Stimulated activated CD8-positive, alpha-beta memory T cell treated with anti-CD3 and anti-CD28 coated beads, Interleukin-12 subunit alpha, Interleukin-12 subunit beta, amount 100 ng/mL, for 4 hours (primary cell): Measurements from ENCODE around the gene CLCN6.

Source experiments
- DNase-seq: peaks from one replicate; pipeline ENCODE4 v3.0.0-alpha.2; 2020; ENCODE audit warnings: low read depth

The CLCN6 gene, protein sequence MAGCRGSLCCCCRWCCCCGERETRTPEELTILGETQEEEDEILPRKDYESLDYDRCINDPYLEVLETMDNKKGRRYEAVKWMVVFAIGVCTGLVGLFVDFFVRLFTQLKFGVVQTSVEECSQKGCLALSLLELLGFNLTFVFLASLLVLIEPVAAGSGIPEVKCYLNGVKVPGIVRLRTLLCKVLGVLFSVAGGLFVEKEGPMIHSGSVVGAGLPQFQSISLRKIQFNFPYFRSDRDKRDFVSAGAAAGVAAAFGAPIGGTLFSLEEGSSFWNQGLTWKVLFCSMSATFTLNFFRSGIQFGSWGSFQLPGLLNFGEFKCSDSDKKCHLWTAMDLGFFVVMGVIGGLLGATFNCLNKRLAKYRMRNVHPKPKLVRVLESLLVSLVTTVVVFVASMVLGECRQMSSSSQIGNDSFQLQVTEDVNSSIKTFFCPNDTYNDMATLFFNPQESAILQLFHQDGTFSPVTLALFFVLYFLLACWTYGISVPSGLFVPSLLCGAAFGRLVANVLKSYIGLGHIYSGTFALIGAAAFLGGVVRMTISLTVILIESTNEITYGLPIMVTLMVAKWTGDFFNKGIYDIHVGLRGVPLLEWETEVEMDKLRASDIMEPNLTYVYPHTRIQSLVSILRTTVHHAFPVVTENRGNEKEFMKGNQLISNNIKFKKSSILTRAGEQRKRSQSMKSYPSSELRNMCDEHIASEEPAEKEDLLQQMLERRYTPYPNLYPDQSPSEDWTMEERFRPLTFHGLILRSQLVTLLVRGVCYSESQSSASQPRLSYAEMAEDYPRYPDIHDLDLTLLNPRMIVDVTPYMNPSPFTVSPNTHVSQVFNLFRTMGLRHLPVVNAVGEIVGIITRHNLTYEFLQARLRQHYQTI

GRCh38 chr1:11805422-11806306 is at the start of gene CLCN6, which contains the start of gene MTHFR:
CLCN6 (plus strand) TSS chr1:11806191; CDS start chr1:11806263, 72 bp downstream.
MTHFR (minus strand) TSS chr1:11805964; CDS start chr1:11803116, 2,848 bp downstream.
- peak; percentile 95 for DNase-seq

DNA sequence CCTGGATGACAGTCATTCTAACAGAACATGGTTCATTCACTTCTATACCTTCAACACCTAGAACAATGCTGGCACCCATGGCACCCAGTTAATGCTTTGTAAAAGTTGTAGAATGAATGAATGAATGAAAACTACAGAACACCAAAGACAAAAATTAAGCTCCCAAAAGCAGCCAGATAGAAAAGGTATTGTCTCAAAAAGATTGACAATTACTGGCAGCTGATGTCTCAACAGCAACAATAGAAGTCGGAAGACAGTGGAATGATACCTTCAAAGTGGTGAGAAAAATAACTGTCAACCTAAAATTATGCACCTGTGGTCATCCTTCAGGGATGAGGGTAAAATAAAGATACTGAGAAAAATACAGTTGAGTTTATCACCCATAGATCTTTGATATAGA is 48.9 kb upstream of the CLCN6 start:
- DNase-seq: no peak

DNA sequence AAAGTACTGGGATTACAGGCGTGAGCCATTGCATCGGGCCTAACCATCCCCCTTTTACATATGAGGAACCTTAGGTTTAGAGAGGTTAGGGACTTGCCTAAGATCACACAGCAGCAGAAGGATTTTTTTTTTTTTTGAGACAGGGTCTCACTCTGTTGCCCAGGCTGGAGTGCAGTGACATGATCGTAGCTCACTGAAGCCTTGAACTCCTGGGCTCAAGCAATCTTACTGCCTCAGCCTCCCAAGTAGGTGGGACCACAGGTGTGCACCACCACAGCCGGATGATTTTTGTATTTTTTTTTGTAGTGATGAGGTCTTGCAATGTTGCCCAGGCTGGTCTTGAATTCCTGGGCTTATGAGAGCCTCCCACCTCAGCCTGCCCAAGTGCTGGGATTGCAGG is 46.2 kb upstream of the CLCN6 start:
- DNase-seq: no peak

GRCh38 chr1:11761285-11761684 is 44.7 kb upstream of the CLCN6 start:
- DNase-seq: no peak

- DNase-seq: no peak
These were observed 44.0 kb upstream of the CLCN6 start, which contains the start of gene C1orf167 for GRCh38 chr1:11761988-11762406. C1orf167 (plus strand) TSS chr1:11762193; CDS start chr1:11764401, 2,208 bp downstream.

- DNase-seq: no peak
These were observed 41.9 kb upstream of the CLCN6 start for GRCh38 chr1:11764115-11764514.

DNA sequence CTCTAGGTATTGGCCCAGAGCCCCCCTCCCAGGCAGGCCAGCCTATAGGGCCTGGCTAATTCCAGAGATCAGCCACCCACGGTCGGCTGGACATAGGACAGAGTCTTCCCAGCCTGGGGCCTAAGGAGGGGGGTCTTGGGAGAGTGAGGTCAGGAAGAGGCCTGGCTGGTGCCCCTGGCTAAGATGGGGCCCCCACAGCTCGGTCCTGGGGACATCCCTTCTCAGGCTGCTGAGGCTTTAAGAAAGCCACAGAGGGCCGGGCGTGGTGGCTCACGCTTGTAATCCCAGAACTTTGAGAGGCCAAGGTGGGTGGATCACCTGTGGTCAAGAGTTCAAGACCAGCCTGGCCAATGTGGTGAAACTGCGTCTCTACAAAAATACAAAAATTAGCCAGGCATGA is 41.5 kb upstream of the CLCN6 start:
- no peak for DNase-seq

- DNase-seq: no peak
These were observed 40.1 kb upstream of the CLCN6 start for GRCh38 chr1:11765661-11766428.

- no peak for DNase-seq
These were observed 39.6 kb upstream of the CLCN6 start for GRCh38 chr1:11766429-11766776.

DNA sequence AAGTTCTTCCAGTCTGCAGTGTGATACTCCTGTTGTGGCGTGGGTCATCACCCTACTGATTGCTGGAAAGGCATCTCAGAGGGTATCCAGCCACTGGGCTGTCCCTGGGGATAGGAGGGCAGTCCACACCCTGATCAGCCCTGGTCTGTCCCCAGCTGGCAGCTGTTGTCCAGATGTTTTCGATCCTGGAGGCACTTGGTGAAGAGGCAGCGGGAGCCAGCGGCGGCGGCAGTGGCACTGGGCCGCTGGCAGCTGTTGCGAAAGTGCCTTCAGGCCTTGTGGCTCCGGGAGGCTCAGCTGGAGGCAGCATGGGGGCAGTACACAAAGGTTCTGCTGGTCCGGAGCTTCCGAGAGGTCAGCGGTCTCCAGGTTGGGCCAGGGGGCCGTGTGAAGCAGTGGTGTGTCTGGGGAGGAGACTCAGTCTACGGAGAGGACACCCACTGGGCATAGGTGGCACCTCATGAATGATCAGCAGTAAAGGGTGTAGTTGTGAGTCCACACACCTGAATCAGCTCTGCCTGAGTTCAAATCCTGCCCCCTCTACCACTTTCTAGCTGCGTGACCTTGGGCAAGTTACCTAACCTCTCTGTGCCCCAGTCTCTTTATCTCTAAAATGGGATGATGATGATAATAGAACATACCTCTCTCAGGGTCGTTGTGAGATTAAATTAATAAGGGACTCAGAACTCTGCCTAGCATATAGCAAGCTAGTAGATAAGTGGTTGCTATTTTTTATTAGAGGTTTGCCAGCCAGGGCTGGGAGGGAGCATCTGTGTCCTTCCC is 37.9 kb upstream of the CLCN6 start:
- DNase-seq: no peak

- DNase-seq: no peak
These were observed 37.2 kb upstream of the CLCN6 start for GRCh38 chr1:11768821-11769220.

DNA sequence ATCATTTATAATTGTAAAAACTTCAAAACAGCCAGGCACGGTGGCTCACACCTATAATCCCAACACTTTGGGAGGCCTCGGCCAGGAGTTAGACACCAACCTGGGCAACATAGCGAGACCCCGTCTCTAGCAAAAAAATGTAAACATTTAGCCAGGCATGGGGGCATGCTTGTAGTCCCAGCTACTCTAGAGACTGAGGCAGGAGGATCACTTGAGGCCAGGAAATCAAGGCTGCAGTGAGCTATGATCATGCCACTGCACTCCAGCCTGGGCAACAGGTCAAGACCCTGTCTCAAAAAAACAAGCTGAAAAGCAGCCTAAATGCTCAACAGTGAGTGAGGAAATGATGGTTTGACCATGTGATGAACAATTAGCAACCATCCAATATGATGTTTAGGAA is 36.7 kb upstream of the CLCN6 start:
- no peak for DNase-seq

DNA sequence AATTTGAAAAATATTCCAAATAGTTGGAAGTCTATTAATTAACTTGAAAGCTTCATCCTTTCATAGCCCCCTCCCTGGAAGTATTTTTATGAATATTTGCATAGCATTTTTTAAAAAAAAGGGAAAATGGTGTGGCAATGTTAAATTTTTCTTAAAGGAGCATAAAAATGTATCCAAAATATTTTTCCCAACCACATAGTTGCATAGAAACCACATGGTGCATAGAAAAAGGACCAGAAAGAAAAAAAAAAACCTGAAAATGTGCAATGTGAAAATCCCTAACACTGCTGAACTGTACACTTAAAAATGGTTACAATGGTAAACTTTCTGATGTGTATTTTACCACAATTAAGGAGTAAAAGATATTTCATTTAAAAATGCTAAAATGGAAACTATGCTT is 36.0 kb upstream of the CLCN6 start:
- DNase-seq: no peak

DNA sequence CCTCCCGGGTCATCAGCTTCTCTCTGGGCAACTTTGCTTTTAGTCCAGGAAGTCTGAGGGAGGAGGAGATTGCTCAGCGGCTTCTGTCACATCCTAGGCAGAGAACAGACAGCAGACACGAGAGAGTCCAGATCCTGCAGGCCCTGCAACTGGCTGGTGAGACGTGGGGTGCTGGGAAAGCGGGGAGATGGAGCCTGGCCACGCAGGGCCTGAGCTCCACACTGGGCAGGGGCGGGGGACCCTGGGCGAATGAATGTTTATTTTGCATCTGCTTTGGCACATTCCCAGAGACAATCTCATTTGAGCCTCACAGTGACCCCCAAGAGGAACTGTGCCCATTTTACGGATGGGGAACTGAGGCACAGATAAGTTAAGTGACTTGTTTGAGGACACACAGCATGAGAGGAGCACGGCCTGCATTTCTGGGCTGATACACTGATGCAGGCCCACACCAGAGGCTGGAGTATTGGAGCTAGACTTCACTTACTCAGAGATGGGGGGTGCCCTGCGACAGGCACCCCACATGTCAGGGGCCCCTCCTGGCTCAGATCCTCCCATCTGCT is 34.4 kb upstream of the CLCN6 start:
- no peak for DNase-seq

- DNase-seq: no peak
These were observed 33.5 kb upstream of the CLCN6 start for GRCh38 chr1:11772458-11772857.

DNA sequence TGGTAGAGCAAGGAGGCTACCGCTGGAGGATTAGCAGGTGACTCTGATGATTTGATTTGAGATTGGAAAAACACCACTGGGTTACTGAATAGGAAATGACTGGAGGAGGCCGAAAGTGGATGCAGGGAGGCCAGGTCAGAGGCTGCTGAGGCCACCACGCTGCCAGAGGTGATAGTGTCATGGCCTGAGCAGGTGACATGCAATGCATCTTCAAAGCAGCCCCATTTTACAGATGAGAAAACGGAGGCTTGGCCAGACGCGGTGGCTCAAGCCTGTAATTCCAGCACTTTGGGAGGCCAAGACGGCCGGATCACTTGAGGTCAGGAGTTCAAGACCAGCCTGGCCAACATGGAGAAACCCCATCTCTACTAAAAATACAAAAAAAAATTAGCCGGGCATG is 31.2 kb upstream of the CLCN6 start:
- no peak for DNase-seq

DNA sequence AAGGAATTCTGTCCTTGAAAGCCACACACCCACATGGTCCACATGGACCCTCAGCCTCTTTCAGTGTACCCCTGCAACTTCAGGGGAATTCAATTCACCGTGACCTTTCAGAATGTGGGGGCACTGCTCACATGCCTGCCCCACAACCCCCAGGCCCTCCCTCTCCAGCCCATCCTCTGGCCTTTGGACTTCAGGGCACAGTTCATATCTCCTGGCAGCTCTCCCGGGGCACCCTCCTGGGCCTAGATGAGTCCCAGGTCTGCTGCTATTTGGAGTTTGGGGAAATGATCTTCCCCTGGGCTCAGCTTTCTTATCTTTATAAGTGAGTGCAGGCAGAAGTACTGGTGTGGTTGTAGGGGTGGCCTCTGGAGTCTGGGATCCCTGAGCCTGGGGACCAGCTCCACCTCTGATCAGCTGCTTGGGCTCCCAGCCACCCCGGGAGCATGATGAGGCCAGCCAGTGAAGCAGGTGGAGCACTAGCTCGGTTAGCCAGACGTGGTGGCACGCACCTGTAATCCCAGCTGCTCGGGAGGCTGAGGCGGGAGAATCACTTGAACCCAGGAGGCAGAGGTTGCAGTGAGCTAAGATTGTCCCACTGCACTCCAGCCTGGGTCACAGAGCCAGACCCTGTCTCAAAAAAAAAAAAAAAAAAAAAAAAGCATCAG is 28.2 kb upstream of the CLCN6 start:
- no peak for DNase-seq

GRCh38 chr1:11778336-11778735 is 27.7 kb upstream of the CLCN6 start:
- DNase-seq: no peak

- DNase-seq: no peak
These were observed 27.0 kb upstream of the CLCN6 start for GRCh38 chr1:11778844-11779623.
